K562 (cell line): ENCODE data around the gene LIPE. TPM values are rescaled to one million over a fixed set of nuclear protein-coding genes. Genes with fewer than 3 reads are reported as not detected.

Source experiments
- ATAC-seq: fragments of 200-7000 bp; cut with Tn5 transposase; 3 replicates; pipeline ENCODE4 v1.9.1; 2020; ENCODE audit warnings: moderate library complexity
- BruUV-seq: library from RNA; stranded (reverse); fragments of 400-500 nt; replicated peaks from 2 replicates; lab custom pipeline; 2021; lab: Mats Ljungman, UMichigan
- CTCF ChIA-PET: fragments of 300-600 bp; formaldehyde crosslinking; extraction: SDS; loops from one replicate; lab custom pipeline; 2021; ENCODE audit warnings: low intra/inter-chr PET ratio; lab: Yijun Ruan, JAX
- POLR2A ChIA-PET: fragments of 300-600, 350-650 bp; sonication (Branson Sonifier 250); formaldehyde crosslinking; extraction: SDS; loops from one replicate; lab custom pipeline; 2021; ENCODE audit warnings: antibody characterized with exemption, inconsistent platforms; lab: Yijun Ruan, JAX
- DNase-seq, 4 experiments: peaks; one replicate each; pipeline versions ENCODE4 v3.0.0 to v3.0.0-alpha.2; 2011 to 2018; ENCODE audit warnings: low spot score in 3 of 4, mixed read lengths in 3 of 4; ENCODE audit errors: extremely low read depth in 1 of 4
- FAIRE-seq: peaks from 2 replicates; lab custom pipeline; 2011; peaks lifted over from hg19 to GRCh38; lab: Jason Lieb, UNC
- H2AFZ ChIP-seq: 2 replicates; pipeline ENCODE4 v1.6.0; 2011; ENCODE audit warnings: low read depth, low read length, control low read depth, inconsistent platforms
- H3K27ac ChIP-seq: fragments of 200-600 bp; 3 replicates; pipeline ENCODE4 v1.8.0; 2011; ENCODE audit warnings: low read depth, mild to moderate bottlenecking, control low read depth, inconsistent platforms, low read length, moderate library complexity, mixed read lengths; ENCODE audit errors: extremely low read depth
- H3K27me3 ChIP-seq, 2 experiments: fragments of 300-600 bp in 1 of 2; 2 replicates in 1 of 2; 3 replicates in 1 of 2; pipeline versions ENCODE4 v1.6.0 to v1.8.0; 2011; ENCODE audit warnings: inconsistent platforms in 2 of 2, low read length in 2 of 2, mild to moderate bottlenecking in 1 of 2, mixed read lengths in 1 of 2, moderate library complexity in 1 of 2; ENCODE audit not compliant: control insufficient read depth in 2 of 2, insufficient read depth in 2 of 2
- H3K36me3 ChIP-seq: fragments of 300-600 bp; 3 replicates; pipeline ENCODE4 v1.8.0; 2011; ENCODE audit warnings: mild to moderate bottlenecking, low read length, inconsistent platforms; ENCODE audit not compliant: control insufficient read depth, insufficient read depth
- H3K4me1 ChIP-seq, 2 experiments: fragments of 200-600 bp in 1 of 2; replicated peaks in 1 of 2; 2 replicates in 1 of 2; 3 replicates in 1 of 2; pipeline versions ENCODE4 v1.5.1 to v1.8.0; 2011; ENCODE audit warnings: inconsistent platforms in 2 of 2, low read length in 2 of 2, mild to moderate bottlenecking in 1 of 2, mixed read lengths in 1 of 2, moderate library complexity in 1 of 2; ENCODE audit not compliant: control insufficient read depth in 2 of 2, insufficient read depth in 2 of 2
- H3K4me2 ChIP-seq: 2 replicates; pipeline ENCODE4 v1.6.1; 2011; ENCODE audit warnings: low read length, control low read depth, inconsistent platforms, mixed read lengths; ENCODE audit not compliant: insufficient read depth
- H3K4me3 ChIP-seq: fragments of 200-600 bp; sonication (generic), shearing (Covaris generic); 2 replicates; pipeline ENCODE4 v1.5.1; 2016; ENCODE audit warnings: control low read depth, inconsistent platforms
- H3K79me2 ChIP-seq: fragments of 200-600 bp; 3 replicates; pipeline ENCODE4 v1.8.0; 2011; ENCODE audit warnings: low read length, inconsistent platforms; ENCODE audit not compliant: control insufficient read depth, insufficient read depth
- H3K9ac ChIP-seq, 2 experiments: 2 replicates each; pipeline versions ENCODE4 v1.6.0 to v1.6.1; 2011; ENCODE audit warnings: low read depth in 2 of 2, low read length in 2 of 2, control low read depth in 1 of 2, inconsistent platforms in 1 of 2, mild to moderate bottlenecking in 1 of 2, mixed read lengths in 1 of 2; ENCODE audit not compliant: insufficient read depth in 1 of 2
- H3K9me1 ChIP-seq: one replicate; pipeline ENCODE4 v1.6.0; 2011; ENCODE audit warnings: inconsistent platforms, mild to moderate bottlenecking, low read length, moderate library complexity; ENCODE audit not compliant: control insufficient read depth, insufficient read depth
- H3K9me3 ChIP-seq: replicated peaks from 2 replicates; pipeline ENCODE4 v1.5.1; 2011; ENCODE audit warnings: low read depth, low read length, inconsistent platforms; ENCODE audit not compliant: control insufficient read depth, insufficient read depth
- H4K20me1 ChIP-seq: replicated peaks from 2 replicates; pipeline ENCODE4 v1.6.1; 2011; ENCODE audit warnings: low read length, inconsistent platforms, mixed read lengths; ENCODE audit not compliant: control insufficient read depth, insufficient read depth
- ATF7 ChIP-seq: fragments of 450-650 bp; IDR thresholded peaks from 2 replicates; pipeline ENCODE4 v1.7.1; 2014; ENCODE audit warnings: mild to moderate bottlenecking, moderate library complexity
- CREB1 ChIP-seq, 2 experiments: sonication (generic) in 1 of 2; formaldehyde crosslinking in 1 of 2; IDR thresholded peaks; 2 replicates each; pipeline versions ENCODE4 v1.6.1 to v1.8.0; 2012 to 2022; ENCODE audit warnings: inconsistent platforms in 1 of 2, mild to moderate bottlenecking in 1 of 2, missing genetic modification reagents in 1 of 2, moderate library complexity in 1 of 2
- CREB5 ChIP-seq: fragments of 250-450 bp; sonication (Bioruptor Pico); IDR thresholded peaks from 2 replicates; pipeline ENCODE4 v1.5.0; 2020; ENCODE audit warnings: mild to moderate bottlenecking
- CREM ChIP-seq: IDR thresholded peaks from 2 replicates; pipeline ENCODE4 v1.6.1; 2014; ENCODE audit warnings: antibody characterized with exemption, low read depth
- ESRRA ChIP-seq: fragments of 450-650 bp; IDR thresholded peaks from 2 replicates; pipeline ENCODE4 v1.6.1; 2014; ENCODE audit warnings: low read depth, mild to moderate bottlenecking, moderate library complexity, borderline replicate concordance
- FOSL1 ChIP-seq: fragments of 200-800 bp; sonication (Bioruptor generic); conservative IDR thresholded peaks from 2 replicates; pipeline ENCODE4 v1.6.1; 2016; ENCODE audit warnings: missing genetic modification characterization, missing compliant biosample characterization
- FOXK2 ChIP-seq, 2 experiments: fragments of 450-650 bp; IDR thresholded peaks in 1 of 2; conservative IDR thresholded peaks in 1 of 2; 2 replicates each; pipeline ENCODE4 v1.6.1; 2016; ENCODE audit warnings: low read depth in 2 of 2, mild to moderate bottlenecking in 1 of 2
- FOXO4 ChIP-seq: fragments of 450-650 bp; formaldehyde crosslinking; IDR thresholded peaks from 2 replicates; pipeline ENCODE4 v1.4.0; 2020; ENCODE audit warnings: mild to moderate bottlenecking, moderate library complexity
- JUND ChIP-seq, 2 experiments: IDR thresholded peaks; 2 replicates in 1 of 2; 3 replicates in 1 of 2; pipeline ENCODE4 v1.6.1; 2011; ENCODE audit warnings: borderline replicate concordance in 2 of 2, low read depth in 2 of 2, low read length in 2 of 2, improper control_type of control experiment in 1 of 2, missing biosample characterization in 1 of 2, missing genetic modification characterization in 1 of 2, missing genetic modification reagents in 1 of 2
- MYC ChIP-seq, 2 experiments: fragments of 250-450 bp in 1 of 2; sonication (Bioruptor Pico) in 1 of 2; IDR thresholded peaks; 2 replicates each; pipeline versions ENCODE4 v1.5.1 to v1.6.1; 2012 to 2021; ENCODE audit warnings: low read depth in 2 of 2, borderline replicate concordance in 1 of 2, improper control_type of control experiment in 1 of 2, low read length in 1 of 2, mild to moderate bottlenecking in 1 of 2, moderate library complexity in 1 of 2
- NBN ChIP-seq: fragments of 450-650 bp; IDR thresholded peaks from 2 replicates; pipeline ENCODE4 v1.6.1; 2016; ENCODE audit warnings: low read depth, mild to moderate bottlenecking
- SOX6 ChIP-seq: fragments of 450-650 bp; IDR thresholded peaks from 2 replicates; pipeline ENCODE4 v1.6.1; 2014; ENCODE audit warnings: mild to moderate bottlenecking
- TBL1XR1 ChIP-seq, 2 experiments: IDR thresholded peaks; 2 replicates each; pipeline ENCODE4 v1.6.1; 2012; ENCODE audit warnings: improper control_type of control experiment in 2 of 2, low read length in 2 of 2, mild to moderate bottlenecking in 1 of 2
- XRCC5 ChIP-seq: fragments of 200-400 bp; formaldehyde crosslinking; IDR thresholded peaks from 2 replicates; pipeline ENCODE4 v1.6.1; 2017; ENCODE audit warnings: low read depth, mild to moderate bottlenecking, low read length
- ZNF695 ChIP-seq: fragments of 450-650 bp; formaldehyde crosslinking; IDR thresholded peaks from 2 replicates; pipeline ENCODE4 v1.4.0; 2020; ENCODE audit warnings: mild to moderate bottlenecking, moderate library complexity
- ZNF764 ChIP-seq: fragments of 250-450 bp; sonication (Bioruptor Pico); IDR thresholded peaks from 2 replicates; pipeline ENCODE4 v1.4.0; 2020; ENCODE audit warnings: low read depth, mild to moderate bottlenecking, moderate library complexity
- WGBS: fragments of 100-300 bp; shearing (Covaris generic); methylation state at CpG from one replicate; pipeline ENCODE4 v1.1.6; 2016; ENCODE audit warnings: low coverage, mixed read lengths; ENCODE audit not compliant: insufficient coverage; ENCODE audit errors: missing lambda C conversion rate; 5-methylcytosine and 5-hydroxymethylcytosine counted together
- in situ Hi-C: fragments of 300-500 bp; cut with MboI; formaldehyde crosslinking; loops from 4 replicates; pipeline ENCODE4 v1.15.0; 2018; ENCODE audit warnings: inconsistent platforms, mixed read lengths
- intact Hi-C: fragments of 100-400 bp; cut with micrococcal nuclease; formaldehyde crosslinking; loops from 2 replicates; pipeline ENCODE4 v1.14.2; 2022
- polyA plus RNA-seq, 8 experiments: library from polyadenylated mRNA; depleted of rRNA in 4 of 8; stranded (reverse) in 5 of 8; unstranded in 3 of 8; fragments of >200 nt; fragmentation: Nextera tagmentation in 2 of 8; fragmentation: Illumina TruSeq in 1 of 8; extraction: Ambion mirVana in 2 of 8; extraction: Trizol in 1 of 8; gene quantifications; 2 replicates each; pipeline versions ENCODE4 v1.2.1 to v1.2.3, GENCODE V29; 2011 to 2014; ENCODE audit warnings: inconsistent platforms in 1 of 8, missing spikeins in 1 of 8
- total RNA-seq, 7 experiments: library from RNA; depleted of rRNA in 6 of 7; stranded (reverse); fragments of >200 nt in 6 of 7; fragmentation: Illumina TruSeq in 2 of 7; extraction: Trizol in 2 of 7; gene quantifications; 2 replicates each; pipeline versions ENCODE4 v1.2.1 to v1.2.3, GENCODE V29; 2011 to 2021; ENCODE audit warnings: low replicate concordance in 1 of 7
- TF ChIP-seq, protein P1 (sequence below): fragments of 450-650 bp; formaldehyde crosslinking; IDR thresholded peaks from 2 replicates; pipeline ENCODE4 v1.4.0; 2020; ENCODE audit warnings: mild to moderate bottlenecking

The LIPE gene
- total and polyA plus RNA-seq, 9 of the 15 experiments (the other 6 are each of a cell fraction or from before 2014, with no cell fraction given): 0.22 TPM; not detected in 8

DNA sequence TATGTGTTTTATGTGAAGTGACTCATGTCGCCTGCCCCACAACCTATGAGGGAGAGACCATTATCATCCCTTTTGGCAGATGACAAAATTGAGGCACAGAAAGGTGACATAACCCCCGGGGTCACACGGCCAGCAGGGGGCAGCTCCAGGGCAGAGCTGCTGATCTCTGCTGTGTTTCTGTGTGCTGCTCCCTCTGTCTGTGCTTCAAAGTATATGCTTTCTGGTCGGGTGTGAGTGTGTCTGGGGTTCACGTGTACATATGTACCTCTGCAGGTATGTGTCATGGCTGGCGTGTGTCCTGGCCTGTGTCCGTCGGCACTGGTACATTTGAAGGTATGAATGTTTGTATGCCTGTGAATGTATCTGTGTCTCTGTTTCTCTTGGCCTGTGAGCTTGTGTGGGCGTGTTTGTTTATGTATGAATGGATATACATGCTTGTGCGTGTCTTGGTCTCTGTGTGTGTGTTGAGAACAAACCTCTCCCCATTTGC lies 7.1 kb downstream of the LIPE start:
- POLR2A ChIA-PET: interaction anchor here (0.6 to 1.8 kb wide), 3 partner anchors 13 to 271 kb away, joined by 3 to 9 read pairs (median 3); no protein-coding TSS in a partner anchor
- TF ChIP-seq FOSL1 (tag): 0 out of 2 replicates have a peak, but pooled peaks have one; percentile 22
- TF ChIP-seq TBL1XR1 (IDR thresholded peaks at IDR 0.05; ENCODE audit: low read length in 2 of 2): peak in 1 of 2 experiments; percentile 25; a peak in 1 of 4 replicates
- peak; percentile 37; the same call in 1 of the 2 replicates for TF ChIP-seq MYC (IDR thresholded peaks at IDR 0.05; ENCODE audit: low read depth, low read length)
- no peak for TF ChIP-seq MYC (CRISPR knock-in tag; IDR thresholded peaks at IDR 0.05; ENCODE audit: borderline replicate concordance, low read depth)
- peak; percentile 47; the same call in 1 of the 2 replicates for TF ChIP-seq ATF7
- TF ChIP-seq ZNF764 (CRISPR knock-in tag): no peak
- no peak for TF ChIP-seq CREB5
- TF ChIP-seq JUND (IDR thresholded peaks at IDR 0.05; ENCODE audit: borderline replicate concordance, low read depth, low read length): peak; percentile 76
- TF ChIP-seq JUND (tag; IDR thresholded peaks at IDR 0.05; ENCODE audit: borderline replicate concordance, low read depth, low read length): peak; percentile 51; the same call in 1 of the 3 replicates
- TF ChIP-seq FOXO4 (CRISPR knock-in tag): no peak
- TF ChIP-seq XRCC5: 0 out of 2 replicates have a peak, but pooled peaks have one; percentile 47
- TF ChIP-seq CREM: peak; percentile 69
- TF ChIP-seq, protein P1, sequence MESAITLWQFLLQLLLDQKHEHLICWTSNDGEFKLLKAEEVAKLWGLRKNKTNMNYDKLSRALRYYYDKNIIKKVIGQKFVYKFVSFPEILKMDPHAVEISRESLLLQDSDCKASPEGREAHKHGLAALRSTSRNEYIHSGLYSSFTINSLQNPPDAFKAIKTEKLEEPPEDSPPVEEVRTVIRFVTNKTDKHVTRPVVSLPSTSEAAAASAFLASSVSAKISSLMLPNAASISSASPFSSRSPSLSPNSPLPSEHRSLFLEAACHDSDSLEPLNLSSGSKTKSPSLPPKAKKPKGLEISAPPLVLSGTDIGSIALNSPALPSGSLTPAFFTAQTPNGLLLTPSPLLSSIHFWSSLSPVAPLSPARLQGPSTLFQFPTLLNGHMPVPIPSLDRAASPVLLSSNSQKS (CRISPR knock-in tag): no peak
- 0 out of 2 replicates have a peak, but pooled peaks have one; percentile 34 for TF ChIP-seq NBN
- TF ChIP-seq FOXK2 (conservative IDR thresholded peaks at IDR 0.05 in 1 of 2, IDR thresholded peaks at IDR 0.05 in 1 of 2; ENCODE audit: low read depth in 2 of 2): 0 out of 4 replicates have a peak, but pooled peaks of 1 of the 2 experiments have one; percentile 35
- no peak for TF ChIP-seq ZNF695 (CRISPR knock-in tag)
- peak; percentile 100 for TF ChIP-seq ESRRA
- TF ChIP-seq SOX6: 0 out of 2 replicates have a peak, but pooled peaks have one; percentile 23
- no peak for TF ChIP-seq CREB1 (IDR thresholded peaks at IDR 0.05)
- TF ChIP-seq CREB1 (CRISPR knock-in tag; IDR thresholded peaks at IDR 0.05): no peak

More for the DNA sequence above, 7.1 kb downstream of the LIPE start:
- CTCF ChIA-PET: interaction anchor here (0.6 to 1.3 kb wide), 5 partner anchors 14 to 312 kb away, joined by 3 to 6 read pairs (median 3); no protein-coding TSS in a partner anchor
- peak; percentile 94 for FAIRE-seq
- BruUV-seq: no TSS peak
- H3K4me2 ChIP-seq: no peak overlapping the region
- DNase-seq: peak; percentile 82 to 90 (median 89)
- H3K79me2 ChIP-seq: no peaks in the 10 kb centered on the region
- H3K4me1 ChIP-seq: peaks cover 0 to 25% of the 10 kb centered on the region in 2 experiments; a peak in 2 of 5 replicates
- no peaks in the 10 kb centered on the region for H3K9me3 ChIP-seq
- no peak overlapping the region for H3K4me3 ChIP-seq
- intact Hi-C loops: loop anchor here (1.0 kb wide), 1 partner anchor 13 kb away; no protein-coding TSS in a partner anchor
- H3K27me3 ChIP-seq: peaks cover 0 to 4% of the 10 kb centered on the region in 2 experiments; a peak in 1 of 5 replicates
- in situ Hi-C loops: no loop called here
- H3K9me1 ChIP-seq: no peaks in the 10 kb centered on the region
- H3K36me3 ChIP-seq: no peaks in the 10 kb centered on the region
- no peak overlapping the region for H2AFZ ChIP-seq
- WGBS: 11% methylated on average over 10 of the region's 10 CpGs
- H3K27ac ChIP-seq: no peak overlapping the region
- H4K20me1 ChIP-seq: no peaks in the 10 kb centered on the region
- H3K9ac ChIP-seq: no peak overlapping the region
- ATAC-seq: peak; percentile 96
